Large intestine (tissue), 3 donors: ENCODE data around the gene DESI2. TPM values are rescaled to one million over a fixed set of nuclear protein-coding genes. Genes with fewer than 3 reads are reported as not detected.

Experiments
- DNase-seq, 2 donors: peaks; one replicate each; pipeline versions ENCODE4 v3.0.0 to v3.0.0-alpha.2; 2013
- H3K27ac ChIP-seq: one replicate; pipeline ENCODE4 v1.5.1; 2013; ENCODE audit warnings: low read length
- H3K27me3 ChIP-seq: 2 replicates; pipeline ENCODE4 v1.6.1; 2013; ENCODE audit warnings: low read length; ENCODE audit not compliant: control insufficient read depth, insufficient read depth
- H3K36me3 ChIP-seq: 2 replicates; pipeline ENCODE4 v1.6.1; 2013; ENCODE audit warnings: low read length; ENCODE audit not compliant: control insufficient read depth, insufficient read depth
- H3K4me1 ChIP-seq: one replicate; pipeline ENCODE4 v1.6.1; 2013; ENCODE audit warnings: low read length; ENCODE audit not compliant: control insufficient read depth, insufficient read depth
- H3K4me3 ChIP-seq: one replicate; pipeline ENCODE4 v1.5.1; 2013; ENCODE audit warnings: low read length
- H3K9me3 ChIP-seq: one replicate; pipeline ENCODE4 v1.6.1; 2013; ENCODE audit warnings: mild to moderate bottlenecking, low read depth, low read length, moderate library complexity; ENCODE audit not compliant: control insufficient read depth
- WGBS: methylation state at CpG from one replicate; pipeline ENCODE4 v1.1.5; 2013; ENCODE audit warnings: low lambda C conversion rate; ENCODE audit not compliant: insufficient coverage; 5-methylcytosine and 5-hydroxymethylcytosine counted together
- polyA plus RNA-seq: library from polyadenylated mRNA; unstranded; fragments of 120-200 nt; gene quantifications from one replicate; pipeline ENCODE4 v1.2.1, GENCODE V29; 2013

The DESI2 gene
- polyA plus RNA-seq, 1 donor: 28.3 TPM

DNA sequence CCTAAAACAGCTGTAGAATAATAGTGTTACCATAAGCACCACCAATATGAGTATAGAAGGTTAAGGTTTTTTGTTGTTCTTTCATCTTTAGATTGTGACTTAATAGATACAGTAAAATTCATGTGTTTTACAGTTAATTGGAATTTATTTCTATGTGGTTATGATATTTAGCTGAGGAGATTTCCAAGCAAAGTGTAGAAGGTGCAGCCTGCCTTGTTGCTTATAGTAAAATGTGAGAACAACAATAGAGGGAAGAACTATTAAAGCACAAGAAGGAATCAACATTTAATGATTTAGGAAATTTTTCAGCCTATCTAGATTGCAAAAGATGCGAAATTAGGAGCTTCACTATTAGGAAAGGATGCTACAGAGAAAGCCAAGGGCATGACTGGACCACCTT is 47.9 kb downstream of the DESI2 start:
- Histone ChIP-seq H3K9me3 (no peaks in the 10 kb centered on the region), H3K36me3 (peaks cover 34% of the 10 kb centered on the region), H3K27ac (no peak overlapping the region), H3K4me1 (no peaks in the 10 kb centered on the region), H3K27me3 (no peaks in the 10 kb centered on the region), H3K4me3 (no peak overlapping the region)
- no peak for DNase-seq
- WGBS: no CpG with 5 or more reads among the region's 1 CpG

- H3K36me3 ChIP-seq: peaks cover 35% of the 10 kb centered on the region
- H3K27ac ChIP-seq: no peak overlapping the region
- DNase-seq: no peak
Measured at GRCh38 chr1:244702620-244703019, 49.7 kb downstream of the DESI2 start.

GRCh38 chr1:244704107-244704506 is 51.2 kb downstream of the DESI2 start:
- Histone ChIP-seq H3K4me3 (no peak overlapping the region), H3K4me1 (peaks cover under 1% of the 10 kb centered on the region), H3K36me3 (peaks cover 28% of the 10 kb centered on the region), H3K27ac (no peak overlapping the region), H3K27me3 (no peaks in the 10 kb centered on the region), H3K9me3 (no peaks in the 10 kb centered on the region)
- DNase-seq: no peak
- 100% methylated on average over 2 of the region's 3 CpGs for WGBS

More at GRCh38 chr1:244702620-244703019, 49.7 kb downstream of the DESI2 start:
- no peaks in the 10 kb centered on the region for H3K4me1 ChIP-seq
- H3K9me3 ChIP-seq: no peaks in the 10 kb centered on the region
- WGBS: 60% methylated on average over 1 of the region's 3 CpGs
- H3K4me3 ChIP-seq: no peak overlapping the region
- no peaks in the 10 kb centered on the region for H3K27me3 ChIP-seq

- Histone ChIP-seq H3K27ac (no peak overlapping the region), H3K27me3 (no peaks in the 10 kb centered on the region), H3K4me1 (peaks cover 2% of the 10 kb centered on the region), H3K9me3 (no peaks in the 10 kb centered on the region), H3K4me3 (no peak overlapping the region), H3K36me3 (peaks cover 19% of the 10 kb centered on the region)
- 100% methylated on average over 4 of the region's 17 CpGs for WGBS
- no peak for DNase-seq
Measured at GRCh38 chr1:244705261-244706234, 52.6 kb downstream of the DESI2 start.

DNA sequence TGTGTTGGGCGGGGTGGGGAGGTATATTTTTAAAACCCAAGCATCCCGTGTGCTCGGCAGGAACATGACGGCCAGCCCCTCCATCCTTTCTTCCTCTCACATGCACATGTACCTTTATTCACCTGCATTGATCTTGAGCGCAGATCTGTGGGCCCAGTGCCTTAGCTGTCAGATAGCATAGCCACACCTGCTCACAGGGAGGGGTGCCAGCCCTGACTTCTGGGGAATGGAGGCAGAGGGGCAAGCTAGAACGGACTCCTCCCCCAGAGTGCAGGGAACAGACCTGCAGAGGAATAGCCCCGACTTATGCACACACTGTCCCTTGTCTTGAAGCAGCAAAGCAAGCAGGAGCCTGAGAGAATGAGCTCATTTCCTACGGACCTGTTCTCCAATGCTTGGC is 56.1 kb downstream of the DESI2 start:
- H3K4me3 ChIP-seq: no peak overlapping the region
- DNase-seq: no peak
- peaks cover 11% of the 10 kb centered on the region for H3K36me3 ChIP-seq
- H3K9me3 ChIP-seq: no peaks in the 10 kb centered on the region
- no peaks in the 10 kb centered on the region for H3K27me3 ChIP-seq
- peaks cover 2% of the 10 kb centered on the region for H3K4me1 ChIP-seq
- no peak overlapping the region for H3K27ac ChIP-seq
- WGBS: 100% methylated on average over 1 of the region's 8 CpGs

DNA sequence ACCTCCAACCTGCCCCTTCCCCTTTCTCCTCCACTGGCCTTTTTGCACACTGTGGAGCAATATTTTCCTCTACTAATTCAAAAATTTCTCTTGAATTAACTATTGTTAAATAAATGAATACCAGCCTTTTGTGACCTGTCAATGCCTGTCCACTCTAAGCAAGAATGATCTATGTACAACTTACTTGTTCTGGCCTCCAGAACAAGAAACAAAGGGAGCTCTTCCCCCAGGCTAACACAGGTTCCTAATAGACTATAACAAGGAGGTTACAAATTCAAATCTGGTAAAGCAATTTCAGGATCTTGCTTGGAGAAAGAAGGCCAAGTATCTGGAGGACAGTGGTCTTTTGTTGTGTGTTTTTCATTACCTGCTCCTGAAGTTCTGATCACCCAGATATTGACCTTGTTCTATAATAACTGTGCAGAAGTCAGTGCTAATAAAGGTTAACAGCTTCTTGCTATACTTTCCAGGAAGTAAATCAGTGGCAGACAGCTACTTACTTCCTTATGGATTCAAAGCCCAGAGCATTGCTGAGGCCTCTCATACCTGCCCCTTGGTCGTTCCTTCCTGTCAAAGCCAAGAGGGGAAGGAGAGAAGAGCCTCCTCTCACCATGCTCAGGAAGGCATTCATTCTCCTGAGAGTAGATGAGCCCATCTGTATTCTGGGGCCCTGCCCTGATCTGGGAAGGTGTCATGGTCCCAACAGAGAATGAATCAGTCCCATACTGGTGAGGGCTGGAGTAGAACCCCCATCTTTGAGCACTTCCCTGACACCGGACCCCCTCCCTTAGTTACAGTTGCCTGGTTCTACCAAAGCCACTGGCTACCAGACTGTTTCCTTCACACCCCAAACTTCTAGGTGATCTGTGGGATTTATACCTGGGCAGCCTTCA is 56.8 kb downstream of the DESI2 start:
- WGBS: no CpG with 5 or more reads among the region's 2 CpGs
- Histone ChIP-seq H3K4me1 (peaks cover 2% of the 10 kb centered on the region), H3K36me3 (peaks cover 11% of the 10 kb centered on the region), H3K27me3 (no peaks in the 10 kb centered on the region), H3K27ac (no peak overlapping the region), H3K4me3 (no peak overlapping the region), H3K9me3 (no peaks in the 10 kb centered on the region)
- peak in 1 of 2 donors; percentile 59 for DNase-seq

DNA sequence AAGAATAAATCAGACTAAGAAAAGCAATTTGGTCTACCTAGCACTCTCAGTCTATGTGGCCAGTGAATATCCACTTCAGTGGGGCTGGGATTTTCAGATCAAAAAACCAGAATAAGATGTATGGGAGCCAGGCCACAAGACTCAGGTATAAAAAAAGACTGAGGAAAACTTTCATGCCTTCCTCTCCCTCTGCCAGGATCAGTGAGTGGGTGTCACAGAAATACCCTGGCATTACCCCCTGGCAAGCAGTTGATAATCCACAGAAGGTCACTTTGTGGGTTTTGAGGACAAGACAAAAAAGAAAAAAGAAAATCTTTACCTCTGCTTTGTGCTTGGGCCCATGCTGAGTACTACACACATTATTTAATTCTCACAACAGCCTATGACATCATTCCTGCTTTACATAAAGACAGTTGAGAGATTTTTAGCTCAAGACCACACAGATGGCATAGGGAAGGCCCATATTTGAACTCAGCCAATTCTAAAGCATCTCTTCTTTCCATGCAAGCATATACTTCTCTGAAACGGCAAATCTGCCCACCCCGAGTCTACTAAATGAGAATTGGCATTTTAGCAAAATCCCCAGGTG is 57.6 kb downstream of the DESI2 start:
- peaks cover 8% of the 10 kb centered on the region for H3K36me3 ChIP-seq
- H3K27me3 ChIP-seq: no peaks in the 10 kb centered on the region
- H3K4me1 ChIP-seq: peaks cover 2% of the 10 kb centered on the region
- H3K27ac ChIP-seq: no peak overlapping the region
- no peak overlapping the region for H3K4me3 ChIP-seq
- no peaks in the 10 kb centered on the region for H3K9me3 ChIP-seq
- no CpG with 5 or more reads among the region's 2 CpGs for WGBS
- DNase-seq: no peak

GRCh38 chr1:244712669-244713068 is 59.7 kb downstream of the DESI2 start:
- Histone ChIP-seq H3K27ac (no peak overlapping the region), H3K9me3 (no peaks in the 10 kb centered on the region), H3K36me3 (no peaks in the 10 kb centered on the region), H3K27me3 (no peaks in the 10 kb centered on the region), H3K4me3 (no peak overlapping the region), H3K4me1 (peaks cover 2% of the 10 kb centered on the region)
- WGBS: 100% methylated on average over 4 of the region's 7 CpGs
- no peak for DNase-seq

DNA sequence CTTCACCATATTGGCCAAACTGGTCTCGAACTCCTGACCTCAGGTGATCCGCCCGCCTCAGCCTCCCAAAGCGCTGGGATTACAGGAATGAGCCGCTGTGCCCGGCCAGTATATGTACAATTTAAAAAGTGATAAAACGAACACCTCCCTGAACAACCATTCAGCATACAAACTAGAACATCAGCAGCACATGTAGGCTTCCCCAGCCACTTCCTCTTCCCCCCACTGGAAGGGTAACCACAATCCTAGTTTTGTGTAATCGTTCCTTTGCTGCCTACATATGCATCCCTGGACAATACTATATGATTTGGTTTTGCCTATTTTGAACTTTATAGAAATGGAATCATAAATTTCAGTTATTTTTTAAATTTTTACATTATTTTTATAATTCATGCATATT is 60.4 kb downstream of the DESI2 start:
- no peaks in the 10 kb centered on the region for H3K9me3 ChIP-seq
- no peak for DNase-seq
- no peak overlapping the region for H3K4me3 ChIP-seq
- no peaks in the 10 kb centered on the region for H3K36me3 ChIP-seq
- no peaks in the 10 kb centered on the region for H3K27me3 ChIP-seq
- 90% methylated on average over 2 of the region's 8 CpGs for WGBS
- H3K27ac ChIP-seq: no peak overlapping the region
- H3K4me1 ChIP-seq: peaks cover 2% of the 10 kb centered on the region

DNA sequence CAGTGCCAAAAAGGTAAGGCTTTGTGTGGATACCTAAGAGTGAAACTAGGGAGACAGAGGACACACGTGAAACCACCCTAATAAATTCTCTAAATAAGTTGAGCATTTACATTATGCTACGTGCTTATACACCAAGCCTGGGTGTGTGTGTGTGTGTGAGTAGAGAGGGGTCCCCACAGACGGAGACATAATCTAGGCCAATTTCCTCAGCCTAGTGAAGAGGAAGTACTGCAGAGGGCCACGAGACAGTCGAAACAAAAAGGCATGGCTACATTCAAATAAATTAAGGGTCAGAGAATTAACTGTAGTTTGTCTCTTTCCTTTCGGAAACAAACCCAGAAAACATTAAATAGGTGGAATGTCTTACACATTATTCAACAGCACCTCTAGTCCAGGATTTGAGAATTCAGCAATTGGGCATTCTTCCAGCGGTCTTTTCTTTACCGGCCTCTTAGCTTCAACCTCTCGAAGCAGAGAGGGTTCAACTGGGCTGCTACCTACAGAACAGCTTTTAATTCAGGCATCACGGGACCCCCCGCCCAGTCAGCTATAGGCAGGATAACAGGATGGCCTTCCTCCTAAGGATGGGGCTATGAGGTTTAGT is 75.0 kb downstream of the DESI2 start:
- H3K9me3 ChIP-seq: no peaks in the 10 kb centered on the region
- no CpG with 5 or more reads among the region's 11 CpGs for WGBS
- no peak overlapping the region for H3K4me3 ChIP-seq
- no peak overlapping the region for H3K27ac ChIP-seq
- DNase-seq: no peak
- no peaks in the 10 kb centered on the region for H3K36me3 ChIP-seq
- H3K4me1 ChIP-seq: peaks cover 6% of the 10 kb centered on the region
- H3K27me3 ChIP-seq: peaks cover 36% of the 10 kb centered on the region
